ENCODE results near the gene CCDC74B. TPM values are rescaled to one million over a fixed set of nuclear protein-coding genes. Genes with fewer than 3 reads are reported as not detected.

CCDC74B gene
- total RNA-seq, result 10.6 and 11.2 TPM in 2 replicates

GRCh38 chr2:130145006-130145414, at the start of gene CCDC74B:
CCDC74B (minus strand) TSS chr2:130145112; CDS start chr2:130144996, 116 bp downstream.

DNA sequence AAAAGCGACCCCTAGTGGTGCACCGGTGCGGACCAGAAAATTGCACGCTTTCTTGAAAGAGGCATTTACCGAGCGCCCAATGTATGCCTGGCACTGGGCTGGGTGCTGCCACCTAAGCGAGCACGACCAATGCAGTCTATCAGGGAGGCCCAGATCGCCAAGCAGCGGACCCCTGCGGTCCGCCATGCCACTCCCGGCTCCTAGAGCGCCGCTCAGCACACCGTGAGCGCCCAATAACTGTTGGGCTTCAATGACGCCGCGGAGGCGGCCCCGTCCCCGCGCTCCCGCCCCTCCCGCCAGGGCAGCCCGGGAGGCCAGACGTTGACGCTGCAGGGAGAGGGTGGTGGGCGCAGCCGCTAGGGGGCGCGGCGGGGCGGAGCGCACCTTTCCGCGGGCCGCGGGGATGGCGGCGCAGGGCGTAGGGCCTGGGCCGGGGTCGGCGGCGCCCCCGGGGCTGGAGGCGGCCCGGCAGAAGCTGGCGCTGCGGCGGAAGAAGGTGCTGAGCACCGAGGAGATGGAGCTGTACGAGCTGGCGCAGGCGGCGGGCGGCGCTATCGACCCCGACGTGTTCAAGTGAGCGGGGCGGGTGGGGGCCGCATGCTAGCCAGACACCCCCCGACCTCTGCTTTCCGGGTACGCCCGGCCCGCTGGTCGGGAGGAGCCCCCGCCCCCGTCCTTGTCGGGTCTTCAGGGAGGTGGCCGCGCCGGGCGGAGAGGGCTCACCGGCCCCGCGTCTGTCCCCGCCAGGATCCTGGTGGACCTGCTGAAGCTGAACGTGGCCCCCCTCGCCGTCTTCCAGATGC, 37.2 kb upstream of the CCDC74B start, which contains the start of gene MZT2B:
Gene MZT2B, plus strand, starts transcription at position 383 of the 803 bp plus-strand sequence. Its CDS starts 21 bp downstream, at position 404.

GRCh38 chr2:130181325-130181879, 36.5 kb upstream of the CCDC74B start, which contains the start of gene SMPD4:
SMPD4 (minus strand) TSS chr2:130181602; CDS start chr2:130176592, 5,010 bp downstream.

DNA sequence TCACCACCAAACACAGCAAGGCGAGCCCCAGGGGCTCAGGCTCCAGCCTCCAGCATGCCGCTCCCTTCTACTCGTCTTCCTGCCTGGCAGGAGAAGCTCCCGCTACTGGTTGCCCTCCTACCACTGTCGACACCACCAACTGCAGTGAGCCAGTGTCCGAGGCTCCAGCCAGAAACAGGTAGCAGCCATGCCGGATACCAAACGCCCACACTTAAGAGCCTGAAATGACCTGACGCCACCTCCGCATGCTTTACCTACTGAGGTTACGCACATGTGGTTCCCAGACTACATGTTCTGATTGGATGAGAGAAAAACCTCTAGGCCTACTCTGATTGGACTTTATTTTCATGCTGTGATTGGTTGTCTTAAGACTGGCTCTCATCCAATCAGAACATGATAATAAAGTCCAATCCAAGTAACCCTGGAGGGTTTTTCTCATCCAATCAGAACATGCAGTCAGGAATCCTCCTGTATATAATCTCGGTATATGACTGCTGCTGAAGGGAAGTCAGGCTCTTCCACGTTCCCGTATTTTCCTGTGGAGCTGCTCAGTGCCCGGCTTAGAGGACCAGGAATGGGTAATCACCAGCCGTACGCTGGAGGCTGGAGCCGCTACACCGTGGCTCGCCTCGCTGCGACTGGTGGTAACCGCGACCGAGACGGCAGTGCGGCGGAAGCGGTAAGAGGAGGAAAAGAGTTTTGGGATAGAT, 15.6 kb downstream of the CCDC74B start, which contains the start of gene POTEF:
Gene POTEF, minus strand, starts transcription at position 103 of the 710 bp plus-strand sequence. CDS start 8,707 bp downstream, outside the sequence.

Other genes starting within 250 kb of the CCDC74B start
- gene RAB6C, start 165.4 kb downstream of the CCDC74B start, total RNA-seq, result not detected in 2 replicates
- gene POTEF, start 15.9 kb downstream of the CCDC74B start, total RNA-seq, result not detected in 2 replicates
- gene SMPD4, start 36.5 kb upstream of the CCDC74B start, total RNA-seq, result 42.2 and 47.6 TPM in 2 replicates
- 222 and 261 TPM in 2 replicates for gene MZT2B, start 37.1 kb upstream of the CCDC74B start, total RNA-seq
- gene TUBA3E, start 53.3 kb upstream of the CCDC74B start, total RNA-seq, result not detected in 2 replicates
- gene IMP4, start 197.8 kb upstream of the CCDC74B start, total RNA-seq, result 93.8 and 121 TPM in 2 replicates
- gene PTPN18, start 210.9 kb upstream of the CCDC74B start, total RNA-seq, result 13.8 and 22.2 TPM in 2 replicates

Measured in myometrial cell (primary cell).